SU-DHL-6 (cell line): ENCODE measurements around the gene DLG2.

ENCODE experiments used
- H2AFZ ChIP-seq: fragments of 200-600 bp; sonication (generic); 2 replicates; pipeline ENCODE4 v1.6.1; 2014; ENCODE audit warnings: low read depth, mild to moderate bottlenecking, moderate library complexity, mixed read lengths, antibody characterized with exemption, low read length; ENCODE audit not compliant: severe bottlenecking
- H3F3A ChIP-seq: fragments of 200-600 bp; shearing (Covaris generic); 2 replicates; pipeline ENCODE4 v1.6.0; 2016; ENCODE audit warnings: antibody characterized with exemption, mild to moderate bottlenecking; ENCODE audit not compliant: insufficient read depth
- H3K27ac ChIP-seq: fragments of 200-600 bp; sonication (generic); 2 replicates; pipeline ENCODE4 v1.5.1; 2016; ENCODE audit warnings: low read depth, mild to moderate bottlenecking, low read length, moderate library complexity, mixed read lengths
- H3K27me3 ChIP-seq: fragments of 200-600 bp; sonication (generic), shearing (Covaris generic); 2 replicates; pipeline ENCODE4 v1.6.0; 2014; ENCODE audit warnings: mild to moderate bottlenecking, low read length
- H3K36me3 ChIP-seq: fragments of 200-600 bp; sonication (generic); 2 replicates; pipeline ENCODE4 v1.6.1; 2014; ENCODE audit warnings: mild to moderate bottlenecking, low read length, mixed read lengths
- H3K4me2 ChIP-seq: fragments of 300-600, 200-600 bp; shearing (Covaris generic), sonication (generic); 2 replicates; pipeline ENCODE4 v1.6.0; 2014; ENCODE audit warnings: low read length, low read depth, mild to moderate bottlenecking; ENCODE audit not compliant: poor library complexity, severe bottlenecking
- H3K4me3 ChIP-seq: fragments of 200-600 bp; sonication (generic); 2 replicates; pipeline ENCODE4 v1.5.1; 2014; ENCODE audit warnings: antibody characterized with exemption, low read length, mild to moderate bottlenecking, mixed read lengths; ENCODE audit not compliant: insufficient read depth, poor library complexity, severe bottlenecking
- H3K79me2 ChIP-seq: fragments of 200-600 bp; sonication (generic); 2 replicates; pipeline ENCODE4 v1.6.1; 2014; ENCODE audit warnings: mild to moderate bottlenecking, low read length, moderate library complexity; ENCODE audit not compliant: insufficient read depth
- H3K9ac ChIP-seq: fragments of 200-600 bp; sonication (generic); 2 replicates; pipeline ENCODE4 v1.7.0; 2014; ENCODE audit warnings: mild to moderate bottlenecking, low read length
- H3K9me2 ChIP-seq: fragments of 200-600 bp; sonication (generic); replicated peaks from 2 replicates; pipeline ENCODE4 v1.6.1; 2014; ENCODE audit warnings: low read length; ENCODE audit not compliant: insufficient read depth
- H3K9me3 ChIP-seq: fragments of 200-600 bp; sonication (generic); 2 replicates; pipeline ENCODE4 v1.6.1; 2014; ENCODE audit warnings: low read length, mixed read lengths; ENCODE audit not compliant: insufficient read depth
- H4K20me1 ChIP-seq: fragments of 200-600 bp; sonication (generic); 2 replicates; pipeline ENCODE4 v1.6.1; 2014; ENCODE audit warnings: low read depth, mild to moderate bottlenecking, antibody characterized with exemption, low read length, moderate library complexity, mixed read lengths
- CTCF ChIP-seq: fragments of 200-600 bp; sonication (generic); IDR thresholded peaks from one replicate; pipeline ENCODE4 v1.5.1; 2017; ENCODE audit warnings: antibody characterized with exemption, mild to moderate bottlenecking, low read length, moderate library complexity; ENCODE audit not compliant: insufficient read depth, poor library complexity, severe bottlenecking
- EZH2phosphoT487 ChIP-seq: fragments of 200-600 bp; sonication (generic), shearing (Covaris generic); conservative IDR thresholded peaks from 2 replicates; pipeline ENCODE4 v1.6.1; 2018; ENCODE audit warnings: mild to moderate bottlenecking, antibody characterized with exemption, low read length, moderate library complexity, mixed read lengths

Gene DLG2

GRCh38 chr11:83583757-83584366 lies 2043.3 kb downstream of the DLG2 start:
- Histone ChIP-seq H3K4me2 (no peak overlapping the region), H3K4me3 (no peak overlapping the region), H3K27me3 (no peaks in the 10 kb centered on the region), H4K20me1 (no peaks in the 10 kb centered on the region), H2AFZ (no peak overlapping the region), H3K36me3 (no peaks in the 10 kb centered on the region), H3K79me2 (no peaks in the 10 kb centered on the region), H3K27ac (no peak overlapping the region), H3K9ac (no peak overlapping the region), H3F3A (no peaks in the 10 kb centered on the region), H3K9me2 (no peaks in the 10 kb centered on the region), H3K9me3 (no peaks in the 10 kb centered on the region)
- TF ChIP-seq EZH2phosphoT487 (no peak), CTCF (no peak)

- Histone ChIP-seq H2AFZ (no peak overlapping the region), H3K27ac (no peak overlapping the region), H3K9me2 (no peaks in the 10 kb centered on the region), H3K4me3 (no peak overlapping the region), H3K36me3 (no peaks in the 10 kb centered on the region), H3K9ac (no peak overlapping the region), H3K9me3 (no peaks in the 10 kb centered on the region), H3K4me2 (no peak overlapping the region), H3K27me3 (no peaks in the 10 kb centered on the region), H4K20me1 (no peaks in the 10 kb centered on the region), H3K79me2 (no peaks in the 10 kb centered on the region), H3F3A (no peaks in the 10 kb centered on the region)
- no peak for TF ChIP-seq EZH2phosphoT487
- TF ChIP-seq CTCF, result no peak
Observed at GRCh38 chr11:83574519-83574918, 2052.6 kb downstream of the DLG2 start.

- no peak overlapping the region for H3K4me3 ChIP-seq
- H3F3A ChIP-seq, result no peaks in the 10 kb centered on the region
- no peak overlapping the region for H2AFZ ChIP-seq
- no peaks in the 10 kb centered on the region for H3K79me2 ChIP-seq
- H3K27me3 ChIP-seq, result no peaks in the 10 kb centered on the region
- no peaks in the 10 kb centered on the region for H3K36me3 ChIP-seq
- no peaks in the 10 kb centered on the region for H4K20me1 ChIP-seq
- H3K4me2 ChIP-seq, result no peak overlapping the region
- TF ChIP-seq CTCF (no peak), EZH2phosphoT487 (no peak)
- H3K9me2 ChIP-seq, result no peaks in the 10 kb centered on the region
- H3K9me3 ChIP-seq, result no peaks in the 10 kb centered on the region
- H3K9ac ChIP-seq, result no peak overlapping the region
- H3K27ac ChIP-seq, result no peak overlapping the region
Observed at GRCh38 chr11:83572581-83573496, 2054.3 kb downstream of the DLG2 start.
